Measurements from ENCODE around the gene CA14.

DNA sequence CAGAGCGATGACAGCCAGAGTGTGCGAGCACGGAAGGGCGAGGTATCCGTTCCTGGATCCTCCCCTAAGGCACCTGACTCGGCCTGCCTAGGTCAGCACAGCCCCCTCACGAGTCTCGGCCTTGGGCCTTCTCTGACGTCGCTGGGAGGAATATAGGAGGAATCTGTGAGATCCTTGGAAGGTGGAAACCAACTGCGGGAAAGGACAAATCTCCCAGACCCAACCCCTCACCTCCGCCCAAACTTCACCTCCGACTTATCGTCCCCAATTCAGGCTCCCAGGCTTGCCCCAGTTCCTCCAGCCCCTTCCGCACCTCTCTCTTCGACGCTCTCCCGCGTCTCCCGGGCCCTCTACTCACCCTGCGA is 10.7 kb downstream of the CA14 start:
- TF ChIP-seq CTCF (IDR thresholded peaks at IDR 0.05) (no peak), POLR2A (IDR thresholded peaks at IDR 0.05) (no peak)

Measured in upper lobe of left lung (tissue), 4 donors.